Mesenchymal stem cell (in vitro differentiated cells and primary cell): Measurements from ENCODE around the gene CRYGN.

ENCODE experiments used
- DNase-seq: peaks from one replicate; pipeline ENCODE4 v3.0.0-alpha.2; 2013
- H2AFZ ChIP-seq: one replicate; pipeline ENCODE4 v1.6.1; 2013; ENCODE audit warnings: low read depth, mild to moderate bottlenecking, control low read depth, inconsistent platforms, low read length, moderate library complexity
- H2AK5ac ChIP-seq: 2 replicates; pipeline ENCODE4 v1.6.1; 2013; ENCODE audit warnings: low read length, moderate library complexity, mild to moderate bottlenecking, inconsistent platforms; ENCODE audit not compliant: severe bottlenecking
- H2BK120ac ChIP-seq: one replicate; pipeline ENCODE4 v1.6.1; 2013; ENCODE audit warnings: low read depth, mild to moderate bottlenecking, inconsistent platforms, low read length, moderate library complexity
- H2BK12ac ChIP-seq, 2 experiments: one replicate each; pipeline ENCODE4 v1.6.1; 2013; ENCODE audit warnings: inconsistent platforms in 2 of 2, low read length in 2 of 2, mild to moderate bottlenecking in 2 of 2, moderate library complexity in 2 of 2, control low read depth in 1 of 2
- H2BK15ac ChIP-seq: one replicate; pipeline ENCODE4 v1.6.1; 2013; ENCODE audit warnings: mild to moderate bottlenecking, low read depth, inconsistent platforms; ENCODE audit not compliant: poor library complexity, severe bottlenecking
- H2BK5ac ChIP-seq: 2 replicates; pipeline ENCODE4 v1.6.1; 2013; ENCODE audit warnings: low read depth, mild to moderate bottlenecking, low read length, control low read depth, inconsistent platforms; ENCODE audit not compliant: poor library complexity, severe bottlenecking
- H3K14ac ChIP-seq, 2 experiments: one replicate each; pipeline ENCODE4 v1.6.1; 2013; ENCODE audit warnings: inconsistent platforms in 2 of 2, low read length in 2 of 2, control low read depth in 1 of 2, mild to moderate bottlenecking in 1 of 2, moderate library complexity in 1 of 2
- H3K18ac ChIP-seq, 2 experiments: one replicate each; pipeline ENCODE4 v1.6.1; 2013; ENCODE audit warnings: inconsistent platforms in 2 of 2, low read length in 2 of 2, control low read depth in 1 of 2, low read depth in 1 of 2, mild to moderate bottlenecking in 1 of 2
- H3K23ac ChIP-seq, 2 experiments: one replicate each; pipeline ENCODE4 v1.6.1; 2013; ENCODE audit warnings: inconsistent platforms in 2 of 2, low read length in 2 of 2, mild to moderate bottlenecking in 2 of 2, moderate library complexity in 2 of 2, control low read depth in 1 of 2
- H3K27ac ChIP-seq: 2 replicates; pipeline ENCODE4 v1.5.1; 2013; ENCODE audit warnings: mild to moderate bottlenecking, moderate library complexity, low read length, control low read depth, inconsistent platforms; ENCODE audit not compliant: poor library complexity, severe bottlenecking
- H3K27me3 ChIP-seq, 2 experiments: 2 replicates each; pipeline versions ENCODE4 v1.6.1 to v1.7.0; 2013; ENCODE audit warnings: low read length in 2 of 2, mild to moderate bottlenecking in 2 of 2, moderate library complexity in 2 of 2, control low read depth in 1 of 2, inconsistent platforms in 1 of 2; ENCODE audit not compliant: control insufficient read depth in 1 of 2, insufficient read depth in 1 of 2
- H3K36me3 ChIP-seq, 2 experiments: 2 replicates each; pipeline versions ENCODE4 v1.6.1 to v1.7.0; 2013; ENCODE audit warnings: low read length in 2 of 2, control low read depth in 1 of 2, inconsistent platforms in 1 of 2, low read depth in 1 of 2, mild to moderate bottlenecking in 1 of 2; ENCODE audit not compliant: insufficient read depth in 2 of 2, control insufficient read depth in 1 of 2
- H3K4ac ChIP-seq, 2 experiments: one replicate each; pipeline ENCODE4 v1.6.1; 2013; ENCODE audit warnings: inconsistent platforms in 2 of 2, low read length in 2 of 2, mild to moderate bottlenecking in 2 of 2, moderate library complexity in 2 of 2, control low read depth in 1 of 2, low read depth in 1 of 2
- H3K4me1 ChIP-seq: 2 replicates; pipeline ENCODE4 v1.6.1; 2013; ENCODE audit warnings: low read depth, low read length, control low read depth; ENCODE audit not compliant: control insufficient read depth, insufficient read depth
- H3K4me2 ChIP-seq: 2 replicates; pipeline ENCODE4 v1.6.1; 2013; ENCODE audit warnings: low read length, mild to moderate bottlenecking, inconsistent platforms; ENCODE audit not compliant: poor library complexity, severe bottlenecking
- H3K4me3 ChIP-seq, 2 experiments: 2 replicates each; pipeline versions ENCODE4 v1.5.1 to v1.7.0; 2013; ENCODE audit warnings: low read length in 2 of 2, mild to moderate bottlenecking in 2 of 2, control low read depth in 1 of 2, low read depth in 1 of 2; ENCODE audit not compliant: insufficient read depth in 1 of 2
- H3K79me1 ChIP-seq: replicated peaks from 2 replicates; pipeline ENCODE4 v1.6.1; 2013; ENCODE audit warnings: mild to moderate bottlenecking, control low read depth, low read length, inconsistent platforms; ENCODE audit not compliant: poor library complexity, severe bottlenecking
- H3K9ac ChIP-seq: 2 replicates; pipeline ENCODE4 v1.7.0; 2013; ENCODE audit warnings: mild to moderate bottlenecking, low read length, moderate library complexity
- H3K9me3 ChIP-seq: 2 replicates; pipeline ENCODE4 v1.7.0; 2013; ENCODE audit warnings: mild to moderate bottlenecking, low read length; ENCODE audit not compliant: control insufficient read depth
- H4K8ac ChIP-seq: one replicate; pipeline ENCODE4 v1.6.1; 2013; ENCODE audit warnings: inconsistent platforms, mild to moderate bottlenecking, low read length, moderate library complexity
- H4K91ac ChIP-seq: one replicate; pipeline ENCODE4 v1.6.1; 2013; ENCODE audit warnings: mild to moderate bottlenecking, low read length, inconsistent platforms
- WGBS: methylation state at CpG from one replicate; pipeline ENCODE4 v1.1.7; 2013; ENCODE audit warnings: mixed read lengths; 5-methylcytosine and 5-hydroxymethylcytosine counted together

CRYGN gene

DNA sequence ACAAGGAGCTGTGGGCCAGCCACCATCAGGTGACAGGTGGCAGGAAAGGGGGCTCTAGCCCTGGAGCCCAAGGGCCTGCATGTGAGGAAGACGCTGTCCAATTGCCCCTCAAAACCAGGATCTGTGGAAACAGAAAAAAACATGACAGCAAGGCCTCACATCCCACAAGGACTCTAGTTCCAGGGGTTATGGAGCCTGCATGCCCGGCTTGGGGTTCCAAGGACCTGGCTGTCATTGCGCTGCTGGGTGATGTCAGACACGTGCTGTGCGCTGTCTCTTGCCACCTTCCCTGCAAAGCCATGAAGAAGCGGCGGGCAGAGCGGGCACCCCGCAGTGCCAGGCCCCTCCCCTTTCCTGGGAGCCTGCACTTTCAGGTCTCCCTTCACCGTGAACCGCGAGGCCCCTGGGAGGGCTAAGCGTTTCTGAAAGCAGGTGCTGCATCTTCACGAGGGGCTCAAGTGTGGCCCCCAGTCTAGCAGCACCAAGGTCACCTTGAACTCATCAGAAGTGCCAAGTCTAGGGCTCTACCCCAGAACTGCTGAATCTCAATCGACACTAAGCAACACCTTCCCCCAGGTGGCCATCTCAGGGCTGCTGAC lies 15.1 kb upstream of the CRYGN start:
- peaks cover 16% of the 10 kb centered on the region for H3K4me1 ChIP-seq
- no peak for DNase-seq
- H2BK12ac ChIP-seq: no peak overlapping the region
- H3K4me3 ChIP-seq: no peak overlapping the region
- H3K4ac ChIP-seq: no peak overlapping the region
- no peaks in the 10 kb centered on the region for H3K9me3 ChIP-seq
- peaks cover 0 to 12% of the 10 kb centered on the region in 2 experiments for H3K27me3 ChIP-seq
- no peak overlapping the region for H4K8ac ChIP-seq
- H3K9ac ChIP-seq: no peak overlapping the region
- H4K91ac ChIP-seq: no peak overlapping the region
- no peak overlapping the region for H3K18ac ChIP-seq
- H3K36me3 ChIP-seq: no peaks in the 10 kb centered on the region
- H3K23ac ChIP-seq: no peak overlapping the region
- no peaks in the 10 kb centered on the region for H3K79me1 ChIP-seq
- WGBS: 92% methylated on average over 15 of the region's 15 CpGs
- no peak overlapping the region for H3K4me2 ChIP-seq
- no peak overlapping the region for H3K14ac ChIP-seq
- H3K27ac ChIP-seq: no peak overlapping the region
- no peak overlapping the region for H2AK5ac ChIP-seq
- H2AFZ ChIP-seq: no peak overlapping the region
- H2BK15ac ChIP-seq: no peak overlapping the region
- no peak overlapping the region for H2BK120ac ChIP-seq
- no peak overlapping the region for H2BK5ac ChIP-seq

DNA sequence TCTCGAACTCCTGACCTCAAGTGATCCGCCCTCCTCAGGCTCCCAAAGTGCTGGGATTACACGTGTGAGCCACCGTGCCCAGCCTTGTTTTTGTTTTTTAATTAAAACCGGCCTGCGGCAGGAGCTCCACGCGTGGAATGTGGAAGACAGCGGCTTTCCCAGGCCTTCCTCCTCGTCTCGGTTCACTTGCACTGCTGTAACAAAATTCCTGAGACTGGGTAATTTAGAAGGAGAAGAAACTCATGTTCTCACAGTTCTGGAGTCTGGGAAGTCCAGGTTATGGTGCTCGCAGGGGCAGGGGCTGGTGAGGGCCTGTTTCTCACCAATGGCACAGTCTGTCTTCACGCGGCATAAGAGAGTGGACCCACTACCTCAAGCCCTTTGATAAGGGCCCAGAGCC lies 14.4 kb upstream of the CRYGN start:
- H3K36me3 ChIP-seq: no peaks in the 10 kb centered on the region
- no peak for DNase-seq
- WGBS: 88% methylated on average over 14 of the region's 14 CpGs
- H2AK5ac ChIP-seq: peak overlapping the region; percentile 45
- H2BK15ac ChIP-seq: no peak overlapping the region
- H3K4me3 ChIP-seq: no peak overlapping the region
- no peak overlapping the region for H3K4me2 ChIP-seq
- H3K4ac ChIP-seq: no peak overlapping the region
- H3K18ac ChIP-seq: no peak overlapping the region
- no peaks in the 10 kb centered on the region for H3K79me1 ChIP-seq
- no peak overlapping the region for H2AFZ ChIP-seq
- H3K23ac ChIP-seq: no peak overlapping the region
- no peak overlapping the region for H4K91ac ChIP-seq
- H3K14ac ChIP-seq: no peak overlapping the region
- no peak overlapping the region for H4K8ac ChIP-seq
- no peak overlapping the region for H3K9ac ChIP-seq
- no peak overlapping the region for H2BK12ac ChIP-seq
- peaks cover 0 to 12% of the 10 kb centered on the region in 2 experiments for H3K27me3 ChIP-seq
- H2BK120ac ChIP-seq: no peak overlapping the region
- no peak overlapping the region for H2BK5ac ChIP-seq
- H3K27ac ChIP-seq: no peak overlapping the region
- H3K9me3 ChIP-seq: no peaks in the 10 kb centered on the region
- H3K4me1 ChIP-seq: peaks cover 12% of the 10 kb centered on the region

DNA sequence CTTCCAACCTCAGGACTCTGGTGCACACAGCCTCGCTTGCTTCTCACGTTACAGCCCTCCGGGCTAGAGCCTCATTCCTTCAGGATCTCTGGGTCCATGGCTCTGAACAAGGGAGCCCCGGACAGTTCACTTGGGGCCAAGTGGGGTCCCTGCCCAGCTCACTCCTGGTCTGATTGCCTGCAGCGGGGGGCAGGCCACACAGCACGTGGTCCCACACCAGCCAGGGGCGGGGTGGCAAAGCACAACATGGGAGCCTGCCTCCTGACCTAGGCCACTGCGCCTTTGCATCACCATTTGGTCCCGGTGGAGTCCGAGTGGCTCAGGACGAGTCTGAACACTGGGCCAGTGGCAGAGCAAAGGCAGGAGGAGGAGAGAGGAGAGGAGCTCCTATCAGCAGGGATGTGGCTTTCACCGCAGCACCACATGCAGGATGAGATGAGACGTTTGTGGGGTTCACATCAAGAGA lies 13.4 kb upstream of the CRYGN start:
- Histone ChIP-seq H4K91ac (no peak overlapping the region), H2AFZ (no peak overlapping the region), H2AK5ac (peak overlapping the region; percentile 13), H3K23ac (peak overlapping the region in 1 of 2 experiments; percentile 57), H2BK12ac (no peak overlapping the region), H3K79me1 (no peaks in the 10 kb centered on the region), H3K9ac (no peak overlapping the region), H3K4me3 (no peak overlapping the region), H3K36me3 (no peaks in the 10 kb centered on the region), H3K14ac (peak overlapping the region in 1 of 2 experiments; percentile 93), H2BK120ac (no peak overlapping the region), H3K4me2 (no peak overlapping the region), H3K27me3 (peaks cover 0 to 12% of the 10 kb centered on the region in 2 experiments), H3K4ac (no peak overlapping the region), H3K9me3 (no peaks in the 10 kb centered on the region), H3K4me1 (peaks cover 14% of the 10 kb centered on the region), H2BK5ac (no peak overlapping the region), H3K18ac (no peak overlapping the region), H2BK15ac (no peak overlapping the region), H3K27ac (no peak overlapping the region), H4K8ac (no peak overlapping the region)
- DNase-seq: no peak
- WGBS: 85% methylated on average over 13 of the region's 13 CpGs

DNA sequence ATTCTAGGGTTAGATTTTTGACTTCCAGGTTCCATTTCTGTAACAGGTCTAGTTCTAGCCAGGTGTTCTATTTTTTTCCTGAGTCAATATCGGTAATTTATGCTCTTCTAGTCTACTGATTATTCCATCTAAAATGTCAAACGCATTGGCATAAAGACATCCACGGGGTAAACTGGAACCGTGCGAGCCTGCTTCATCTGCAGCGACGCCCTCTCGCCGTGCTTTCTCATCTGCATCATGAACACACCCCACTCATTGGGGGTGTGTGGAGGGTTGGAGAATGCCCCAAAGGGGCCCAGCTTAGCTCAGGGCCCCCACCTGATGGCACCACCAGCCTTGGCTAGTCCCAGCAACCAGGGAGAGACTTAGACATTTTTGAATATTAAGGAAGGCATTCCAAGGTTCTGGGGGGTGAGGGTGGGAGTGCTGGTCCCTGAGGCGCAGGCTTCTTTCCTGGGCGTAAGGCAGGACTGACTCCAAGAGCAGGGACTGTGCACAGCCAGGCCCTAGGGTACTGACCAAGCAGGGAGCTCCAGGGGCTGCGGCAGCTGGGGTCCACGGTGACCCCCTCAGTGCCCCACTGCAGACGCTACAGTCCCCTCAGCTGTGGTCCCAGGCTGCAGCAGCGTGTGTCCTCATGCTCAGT lies 12.9 kb upstream of the CRYGN start:
- Histone ChIP-seq H3K4me2 (no peak overlapping the region), H2AK5ac (no peak overlapping the region), H2AFZ (no peak overlapping the region), H2BK15ac (no peak overlapping the region), H2BK120ac (no peak overlapping the region), H3K27ac (no peak overlapping the region), H3K4me3 (no peak overlapping the region), H3K79me1 (no peaks in the 10 kb centered on the region), H3K9ac (no peak overlapping the region), H3K4ac (no peak overlapping the region), H3K4me1 (peaks cover 19% of the 10 kb centered on the region), H3K9me3 (no peaks in the 10 kb centered on the region), H3K36me3 (no peaks in the 10 kb centered on the region), H3K18ac (no peak overlapping the region), H3K14ac (no peak overlapping the region), H4K91ac (no peak overlapping the region), H3K23ac (peak overlapping the region in 1 of 2 experiments; percentile 57), H4K8ac (no peak overlapping the region), H2BK12ac (no peak overlapping the region), H3K27me3 (peaks cover 0 to 12% of the 10 kb centered on the region in 2 experiments), H2BK5ac (no peak overlapping the region)
- 91% methylated on average over 15 of the region's 15 CpGs for WGBS
- no peak for DNase-seq
